Measurements from ENCODE around the gene NDUFS1. TPM values are rescaled to one million over a fixed set of nuclear protein-coding genes. Genes with fewer than 3 reads are reported as not detected.
A peak's percentile ranks its signal among the peaks of the same experiment; 100 is the strongest.
"Not testable (repeated sequence)": the region's sequence is repeated elsewhere in the genome, so short reads cannot be mapped to it uniquely, and the experiment has no call there.

NDUFS1 gene
- 148 and 172 TPM in 2 replicates for total RNA-seq (2014; rRNA removed; shearing (Covaris generic))

- DNase-seq (ENCODE audit: low read depth) = peak; percentile 98
These were observed at the start of gene NDUFS1, which contains the start of gene EEF1B2 for GRCh38 chr2:206159346-206160124. NDUFS1 (minus strand) TSS chr2:206159444; CDS start chr2:206153678, 5,766 bp downstream. EEF1B2 (plus strand) TSS chr2:206159895; CDS start chr2:206159980, 85 bp downstream.

- no peak for DNase-seq (ENCODE audit: low read depth)
These were observed 49.7 kb upstream of the NDUFS1 start for GRCh38 chr2:206208900-206209299.

DNA sequence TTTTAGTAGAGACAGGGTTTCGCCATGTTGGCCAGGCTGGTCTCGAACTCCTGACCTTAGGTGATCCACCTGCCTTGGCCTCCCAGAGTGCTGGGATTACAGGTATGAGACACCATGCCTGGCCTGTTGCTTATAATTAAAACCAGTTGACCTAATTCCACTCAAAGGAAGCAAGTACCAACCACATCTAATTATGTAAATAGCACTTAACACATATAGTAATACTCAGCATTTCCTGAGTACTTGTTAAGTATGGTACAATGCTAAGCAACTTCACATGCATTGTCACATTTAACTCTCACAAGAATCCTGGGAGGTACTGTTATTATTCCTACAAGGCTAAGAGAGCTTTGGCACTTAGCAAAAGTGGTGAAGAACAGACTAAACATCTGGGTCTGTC lies 48.1 kb upstream of the NDUFS1 start:
- not testable (repeated sequence) for DNase-seq (ENCODE audit: low read depth)

- DNase-seq (ENCODE audit: low read depth) = no peak
These were observed 45.5 kb upstream of the NDUFS1 start for GRCh38 chr2:206204710-206205109.

DNA sequence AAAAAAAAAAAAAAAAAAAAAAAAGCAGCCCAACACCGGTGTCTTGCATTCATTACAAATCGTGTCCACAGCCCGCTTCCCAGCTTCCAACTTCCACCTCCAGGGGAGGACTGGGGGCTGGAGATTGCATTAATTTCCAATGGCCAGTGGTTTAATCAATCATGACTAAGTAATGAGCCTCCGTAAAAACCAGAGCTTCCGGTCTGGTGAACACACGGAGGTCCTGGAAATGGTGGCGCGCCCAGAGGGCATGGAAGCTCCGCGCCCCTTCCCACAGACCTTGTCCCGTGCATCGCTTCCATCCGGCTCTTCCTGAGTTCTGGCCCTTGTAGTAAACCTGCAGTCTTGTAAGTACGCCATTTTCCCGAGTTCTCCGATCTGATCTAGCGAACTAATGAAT lies 44.1 kb upstream of the NDUFS1 start:
- DNase-seq (ENCODE audit: low read depth) = no peak

- DNase-seq (ENCODE audit: low read depth) = no peak
These were observed 43.2 kb upstream of the NDUFS1 start for GRCh38 chr2:206202446-206202845.

DNA sequence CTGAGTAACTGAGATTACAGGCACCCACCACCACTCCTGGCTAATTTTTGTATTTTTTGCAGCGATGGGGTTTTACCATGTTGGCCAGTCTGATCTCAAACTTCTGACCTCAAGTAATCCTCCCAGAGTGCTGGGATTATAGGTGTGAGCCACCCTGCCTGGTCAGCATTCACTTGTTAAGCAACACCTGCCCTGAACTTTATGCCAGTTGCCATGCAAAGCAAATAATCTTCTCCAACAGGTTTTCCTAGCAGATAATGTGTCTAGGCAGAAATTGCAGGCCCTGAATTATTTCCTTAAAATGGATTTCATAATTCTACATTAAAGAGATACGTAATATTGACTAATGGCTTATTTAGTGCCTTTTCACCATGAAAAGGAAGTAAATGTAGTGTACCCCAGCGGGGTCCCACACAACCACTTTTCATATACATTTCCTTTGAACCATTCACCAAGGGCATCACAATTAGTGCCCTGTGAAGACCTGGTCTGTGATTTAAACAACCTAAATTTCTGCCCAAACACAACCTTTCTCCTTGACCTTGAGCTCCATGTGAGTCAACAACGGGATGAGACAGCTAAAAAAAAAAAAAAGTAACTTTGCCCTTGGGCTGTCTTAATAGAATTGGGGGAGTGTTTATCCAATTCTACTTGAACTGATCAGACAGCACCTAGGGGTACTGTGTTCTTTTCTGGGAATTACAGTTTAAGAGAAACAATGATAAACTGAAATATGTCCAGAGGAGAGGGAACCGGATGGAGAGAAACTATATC lies 42.0 kb upstream of the NDUFS1 start:
- no peak for DNase-seq (ENCODE audit: low read depth)

DNA sequence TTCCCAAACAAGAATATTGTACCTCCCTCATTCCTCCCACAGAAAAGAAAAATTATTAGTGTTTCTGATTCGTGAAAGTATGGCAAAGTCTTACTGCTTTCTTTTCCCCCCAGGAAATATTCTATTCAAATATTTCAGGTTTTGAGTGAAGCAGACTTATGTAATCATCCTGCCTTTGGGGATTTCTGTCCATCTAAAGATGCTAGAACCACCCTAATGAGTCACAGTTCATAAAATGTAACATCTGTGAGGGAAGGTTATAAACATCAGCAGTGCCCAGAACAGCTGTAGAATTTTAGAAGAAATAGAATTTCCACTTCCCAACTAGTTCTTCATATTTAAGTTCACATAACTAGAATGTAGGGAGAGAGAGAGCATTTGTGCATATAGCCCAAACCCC lies 39.4 kb upstream of the NDUFS1 start:
- DNase-seq (ENCODE audit: low read depth) = peak; percentile 45

DNA sequence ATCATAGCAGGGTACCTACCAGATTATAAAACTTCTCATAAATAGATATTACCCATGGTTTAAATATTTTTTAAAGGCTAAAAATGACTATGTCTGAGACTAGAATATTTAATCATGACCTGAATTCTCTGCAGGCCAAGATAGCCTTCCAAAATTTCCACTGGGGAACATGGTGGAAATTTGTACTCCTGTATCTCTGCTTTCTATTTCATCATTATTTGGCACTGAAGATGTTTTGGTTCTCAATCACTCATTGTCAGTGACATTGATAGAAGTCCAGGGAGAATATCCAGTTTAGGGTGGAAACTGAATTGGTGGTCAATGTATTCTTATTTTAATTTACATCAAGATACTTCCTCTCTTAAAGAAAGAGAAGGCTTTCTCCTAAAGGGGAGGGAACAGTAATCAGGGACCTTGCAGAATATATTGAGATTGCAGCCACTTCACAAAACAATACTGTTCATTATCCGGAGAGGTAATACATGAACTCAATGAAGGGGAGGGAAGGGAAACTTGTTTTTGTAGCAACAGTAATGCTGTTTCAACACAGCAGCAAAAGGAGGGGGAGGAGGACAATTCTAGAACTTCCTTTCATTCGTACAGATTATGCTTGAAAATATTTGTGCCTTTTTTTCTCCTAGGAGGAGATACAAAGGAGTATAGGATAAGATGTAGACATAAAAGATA lies 34.6 kb upstream of the NDUFS1 start:
- DNase-seq (ENCODE audit: low read depth) = no peak

GRCh38 chr2:206192157-206192556 lies 32.9 kb upstream of the NDUFS1 start:
- no peak for DNase-seq (ENCODE audit: low read depth)

DNA sequence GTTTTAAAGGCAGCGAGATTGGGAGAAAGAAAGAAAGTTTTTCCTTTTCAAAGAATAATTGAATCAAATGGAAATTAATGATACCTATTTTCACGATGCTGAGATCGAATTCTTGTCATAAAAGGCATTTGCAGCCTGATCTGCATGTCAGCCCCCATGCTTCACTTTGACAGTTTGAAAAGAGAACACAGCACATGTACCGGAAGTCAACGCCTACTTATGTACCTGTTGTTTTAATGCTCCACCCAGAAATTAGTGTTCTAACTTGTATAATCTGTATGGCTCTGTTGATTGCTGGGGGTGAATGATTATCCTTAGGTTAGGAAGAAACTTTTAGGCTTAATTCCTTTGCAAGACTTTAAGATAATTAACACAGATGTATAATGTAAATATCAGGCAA lies 31.4 kb upstream of the NDUFS1 start:
- DNase-seq (ENCODE audit: low read depth) = no peak

DNA sequence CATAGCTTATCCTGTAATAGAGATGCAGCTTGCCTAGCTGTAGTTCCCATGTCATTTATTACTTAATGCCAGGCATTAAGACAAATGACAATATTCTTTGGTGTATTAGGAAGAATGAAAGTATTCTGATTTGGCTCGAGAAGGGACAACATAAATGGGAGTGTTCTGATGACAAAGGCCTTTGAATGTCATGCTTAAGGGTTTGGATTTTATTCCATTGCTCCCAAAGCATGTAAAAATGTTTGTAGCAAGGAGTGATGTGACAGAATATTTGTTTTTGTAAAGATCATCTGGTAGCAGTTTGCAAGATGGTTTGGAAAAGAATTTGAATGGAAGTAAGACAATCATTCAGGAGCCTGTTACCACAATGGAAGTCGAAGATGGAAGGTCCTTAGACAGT lies 30.9 kb upstream of the NDUFS1 start:
- DNase-seq (ENCODE audit: low read depth) = no peak

DNA sequence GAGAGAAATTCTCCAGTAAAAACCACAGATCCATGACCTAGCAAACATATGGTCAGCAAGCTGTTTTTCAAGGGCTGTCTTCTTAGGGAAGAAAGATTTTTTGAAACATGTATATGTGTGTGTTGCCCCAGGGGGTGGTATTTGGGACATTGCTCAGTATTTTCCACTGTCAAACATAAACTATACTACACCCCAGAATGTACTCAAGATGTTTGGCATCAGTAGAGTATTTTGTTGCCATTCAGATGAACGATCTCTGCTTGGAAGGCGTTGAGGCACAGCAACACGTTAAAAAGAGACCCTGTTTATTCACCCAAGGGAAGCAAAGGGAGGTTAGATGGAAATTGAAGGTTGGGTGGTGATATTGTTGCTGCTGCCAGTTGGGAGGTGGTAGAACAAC lies 30.4 kb upstream of the NDUFS1 start:
- DNase-seq (ENCODE audit: low read depth) = no peak

GRCh38 chr2:206181526-206181925 lies 22.3 kb upstream of the NDUFS1 start:
- DNase-seq (ENCODE audit: low read depth) = not testable (repeated sequence)

- no peak for DNase-seq (ENCODE audit: low read depth)
These were observed 17.7 kb upstream of the NDUFS1 start for GRCh38 chr2:206176901-206177300.

- DNase-seq (ENCODE audit: low read depth) = no peak
These were observed 16.9 kb upstream of the NDUFS1 start for GRCh38 chr2:206176121-206176520.

DNA sequence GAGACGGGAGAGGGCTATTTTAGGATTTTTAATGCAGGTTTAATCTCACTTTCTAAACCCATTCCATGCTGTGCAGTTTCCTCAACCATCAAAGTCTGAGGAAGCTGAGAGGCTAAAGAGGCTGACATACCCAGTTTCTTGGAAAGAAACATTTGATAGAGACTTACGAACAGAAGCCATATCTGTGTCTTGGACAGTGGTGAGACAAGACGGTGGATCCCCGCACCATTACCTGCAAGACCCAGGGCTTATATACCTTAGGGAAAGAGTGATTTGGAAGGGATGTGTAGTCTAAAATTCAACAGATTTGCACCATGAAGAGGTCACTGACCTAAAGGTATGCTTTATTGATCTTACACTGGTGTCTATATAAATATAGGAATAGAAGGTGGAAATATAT lies 13.9 kb upstream of the NDUFS1 start:
- DNase-seq (ENCODE audit: low read depth) = no peak

GRCh38 chr2:206171624-206172397 lies 12.6 kb upstream of the NDUFS1 start:
- not testable (repeated sequence) for DNase-seq (ENCODE audit: low read depth)

- not testable (repeated sequence) for DNase-seq (ENCODE audit: low read depth)
These were observed 9.0 kb upstream of the NDUFS1 start for GRCh38 chr2:206168230-206168629.

GRCh38 chr2:206164261-206164862 lies 5.1 kb upstream of the NDUFS1 start:
- DNase-seq (ENCODE audit: low read depth) = peak; percentile 44

DNA sequence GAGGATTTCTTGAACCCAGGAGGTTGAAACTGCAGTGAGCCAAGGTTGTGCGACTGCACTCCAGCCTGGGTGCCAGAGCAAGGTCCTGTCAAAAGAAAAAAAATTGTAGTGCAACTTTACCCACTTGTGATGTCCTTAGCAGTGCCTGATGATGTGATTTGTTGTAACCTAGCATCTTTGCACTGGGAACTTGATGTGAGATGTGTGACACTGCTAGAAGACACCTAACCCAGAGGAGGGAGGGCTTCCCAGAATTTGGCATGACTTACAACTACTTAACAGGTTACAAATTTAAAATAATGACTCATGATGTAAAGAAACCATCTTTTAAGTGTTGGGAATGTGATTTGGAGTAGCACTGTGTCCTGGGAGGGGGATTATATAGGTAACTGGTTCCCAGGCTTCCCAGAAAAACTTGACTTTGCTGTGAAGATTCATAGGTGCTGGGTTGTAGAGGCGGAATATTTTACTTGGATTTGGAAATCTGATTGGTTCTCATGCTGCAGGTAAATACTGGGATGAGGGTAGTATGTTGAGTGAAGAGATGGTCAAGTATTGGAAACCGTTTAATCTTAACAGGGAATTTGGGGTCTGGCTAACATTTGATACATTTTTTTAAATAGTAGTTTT lies 4.1 kb upstream of the NDUFS1 start:
- no peak for DNase-seq (ENCODE audit: low read depth)

Measured in RPMI7951 (cell line).